K562 (cell line): ENCODE data around the gene DGCR8. TPM values are rescaled to one million over a fixed set of nuclear protein-coding genes. Genes with fewer than 3 reads are reported as not detected.

ENCODE experiments used
- ARID3B ChIP-seq: fragments of 250-450 bp; sonication (Bioruptor Pico); IDR thresholded peaks from 2 replicates; pipeline ENCODE4 v1.4.0; 2020; ENCODE audit warnings: borderline replicate concordance
- CBX2 ChIP-seq: fragments of 200-600 bp; sonication (generic); IDR thresholded peaks from one replicate; pipeline ENCODE4 v1.6.1; 2012; ENCODE audit warnings: mild to moderate bottlenecking, low read length, inconsistent platforms; ENCODE audit not compliant: insufficient read depth, poor library complexity, severe bottlenecking
- CLOCK ChIP-seq: fragments of 250-450 bp; sonication (Bioruptor Pico); IDR thresholded peaks from 2 replicates; pipeline ENCODE4 v1.4.0; 2020; ENCODE audit warnings: mild to moderate bottlenecking, moderate library complexity, borderline replicate concordance
- CSDE1 ChIP-seq, 2 experiments: fragments of 450-650 bp; IDR thresholded peaks; 2 replicates each; pipeline ENCODE4 v1.6.1; 2016; ENCODE audit warnings: mild to moderate bottlenecking in 1 of 2
- ILK ChIP-seq: fragments of 450-650 bp; IDR thresholded peaks from 2 replicates; pipeline ENCODE4 v1.6.1; 2016; ENCODE audit warnings: missing genetic modification characterization, low read depth, mild to moderate bottlenecking, missing compliant biosample characterization, moderate library complexity, borderline replicate concordance
- IRF9 ChIP-seq: fragments of 450-650 bp; IDR thresholded peaks from 2 replicates; pipeline ENCODE4 v1.6.1; 2016; ENCODE audit warnings: missing biosample characterization, missing genetic modification characterization
- MTA3 ChIP-seq: fragments of 450-650 bp; formaldehyde crosslinking; IDR thresholded peaks from 2 replicates; pipeline ENCODE4 v1.6.1; 2017; ENCODE audit warnings: mild to moderate bottlenecking, borderline replicate concordance
- NFATC3 ChIP-seq: fragments of 450-650 bp; IDR thresholded peaks from 2 replicates; pipeline ENCODE4 v1.6.1; 2017; ENCODE audit warnings: mild to moderate bottlenecking
- NR3C1 ChIP-seq: sonication (generic); formaldehyde crosslinking; IDR thresholded peaks from 2 replicates; pipeline ENCODE4 v1.8.1; 2022; ENCODE audit warnings: missing genetic modification reagents
- PATZ1 ChIP-seq: fragments of 250-450 bp; sonication (Bioruptor Pico); IDR thresholded peaks from 2 replicates; pipeline ENCODE4 v1.5.0; 2020; ENCODE audit warnings: mild to moderate bottlenecking, borderline replicate concordance
- TBP ChIP-seq: optimal IDR thresholded peaks from 2 replicates; pipeline ENCODE3; 2011; ENCODE audit warnings: low read depth, low read length, improper control_type of control experiment
- UBTF ChIP-seq, 2 experiments: IDR thresholded peaks; 2 replicates each; pipeline ENCODE4 v1.6.1; 2012; ENCODE audit warnings: improper control_type of control experiment in 2 of 2, low read depth in 2 of 2, low read length in 2 of 2, borderline replicate concordance in 1 of 2
- ZBTB9 ChIP-seq: fragments of 450-650 bp; formaldehyde crosslinking; IDR thresholded peaks from 2 replicates; pipeline ENCODE4 v1.4.0; 2020; ENCODE audit warnings: mild to moderate bottlenecking, moderate library complexity
- ZFP36 ChIP-seq: fragments of 150-350 bp; IDR thresholded peaks from 2 replicates; pipeline ENCODE4 v1.6.1; 2018; ENCODE audit warnings: low read length, low read depth; ENCODE audit not compliant: partially characterized antibody
- polyA plus RNA-seq, 8 experiments: library from polyadenylated mRNA; depleted of rRNA in 4 of 8; stranded (reverse) in 5 of 8; unstranded in 3 of 8; fragments of >200 nt; fragmentation: Nextera tagmentation in 2 of 8; fragmentation: Illumina TruSeq in 1 of 8; extraction: Ambion mirVana in 2 of 8; extraction: Trizol in 1 of 8; gene quantifications; 2 replicates each; pipeline versions ENCODE4 v1.2.1 to v1.2.3, GENCODE V29; 2011 to 2014; ENCODE audit warnings: inconsistent platforms in 1 of 8, missing spikeins in 1 of 8
- total RNA-seq, 7 experiments: library from RNA; depleted of rRNA in 6 of 7; stranded (reverse); fragments of >200 nt in 6 of 7; fragmentation: Illumina TruSeq in 2 of 7; extraction: Trizol in 2 of 7; gene quantifications; 2 replicates each; pipeline versions ENCODE4 v1.2.1 to v1.2.3, GENCODE V29; 2011 to 2021; ENCODE audit warnings: low replicate concordance in 1 of 7

DGCR8 gene
- total and polyA plus RNA-seq, 9 of the 15 experiments (the other 6 are each of a cell fraction or from before 2014, with no cell fraction given) = 5.9 to 144 (median 80.1) TPM

GRCh38 chr22:20058989-20059770 is 20.9 kb upstream of the DGCR8 start (continued):
- no peak for TF ChIP-seq CLOCK
- no peak for TF ChIP-seq CSDE1 (IDR thresholded peaks at IDR 0.05)
- peak; percentile 37 for TF ChIP-seq TBP
- peak; percentile 44 for TF ChIP-seq ZBTB9 (CRISPR knock-in tag)
- peak; percentile 87; the same call in 1 of the 2 replicates for TF ChIP-seq MTA3
- no peak for TF ChIP-seq NR3C1 (CRISPR knock-in tag)
- TF ChIP-seq IRF9 (tag) = 0 out of 2 replicates have a peak, but pooled peaks have one; percentile 38
- peak; percentile 15; the same call in 1 of the 2 replicates for TF ChIP-seq NFATC3
- TF ChIP-seq PATZ1 (CRISPR knock-in tag) = no peak
- TF ChIP-seq CBX2 = no peak
- no peak for TF ChIP-seq UBTF (IDR thresholded peaks at IDR 0.05; ENCODE audit: borderline replicate concordance in 1 of 2, low read depth in 2 of 2, low read length in 2 of 2)
- no peak for TF ChIP-seq ARID3B (CRISPR knock-in tag)
- TF ChIP-seq ZFP36 = peak; percentile 56
- no peak for TF ChIP-seq ILK (tag)
